Measurements from ENCODE around the gene IFIH1. TPM values are rescaled to one million over a fixed set of nuclear protein-coding genes. Genes with fewer than 3 reads are reported as not detected.

Gene IFIH1
- total and polyA plus RNA-seq, 2 experiments from 2014 or later: 1.2 to 2.5 TPM

DNA sequence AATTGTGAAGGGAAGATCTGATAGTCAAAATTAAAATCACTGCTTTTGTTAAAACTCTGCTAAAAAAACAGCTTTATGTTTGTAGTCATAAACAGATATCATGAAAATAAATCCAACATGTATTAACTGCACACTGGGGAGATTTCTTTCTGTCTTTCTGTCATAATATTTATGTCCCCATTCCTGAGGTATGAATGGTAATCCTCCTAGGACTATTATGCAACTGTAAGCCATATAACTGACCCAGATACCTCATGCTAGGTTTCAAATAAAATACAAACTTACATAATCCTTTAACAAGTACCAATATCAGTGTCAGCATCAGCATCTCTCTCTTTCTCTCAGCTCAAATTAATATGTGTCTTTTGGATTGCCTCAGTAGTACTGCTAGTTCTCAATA is 18.2 kb downstream of the IFIH1 start:
- ATAC-seq: no peak
- H3K4me2 ChIP-seq: no peak overlapping the region
- no peak overlapping the region for H3K27ac ChIP-seq (ENCODE audit: low read depth)
- H3K36me3 ChIP-seq (ENCODE audit: insufficient read depth): no peaks in the 10 kb centered on the region
- H3K4me1 Mint-ChIP-seq: peaks cover 5% of the 10 kb centered on the region; the same call in 2 of the 3 replicates
- no peaks in the 10 kb centered on the region for H4K20me1 ChIP-seq (replicated peaks; ENCODE audit: insufficient read depth)
- H3K4me3 Mint-ChIP-seq: no peak overlapping the region
- H3K36me3 Mint-ChIP-seq (ENCODE audit: low read depth): no peaks in the 10 kb centered on the region
- no peaks in the 10 kb centered on the region for H3K27me3 ChIP-seq (ENCODE audit: insufficient read depth)
- no peak overlapping the region for H3K27ac Mint-ChIP-seq
- H3K9me3 Mint-ChIP-seq: no peaks in the 10 kb centered on the region; the same call in 2 of the 3 replicates
- no peak for TF ChIP-seq NANOG (IDR thresholded peaks at IDR 0.05; ENCODE audit: borderline replicate concordance)
- TF ChIP-seq ZNF114 (CRISPR knock-in tag; IDR thresholded peaks at IDR 0.05): no peak
- TF ChIP-seq, protein P1, sequence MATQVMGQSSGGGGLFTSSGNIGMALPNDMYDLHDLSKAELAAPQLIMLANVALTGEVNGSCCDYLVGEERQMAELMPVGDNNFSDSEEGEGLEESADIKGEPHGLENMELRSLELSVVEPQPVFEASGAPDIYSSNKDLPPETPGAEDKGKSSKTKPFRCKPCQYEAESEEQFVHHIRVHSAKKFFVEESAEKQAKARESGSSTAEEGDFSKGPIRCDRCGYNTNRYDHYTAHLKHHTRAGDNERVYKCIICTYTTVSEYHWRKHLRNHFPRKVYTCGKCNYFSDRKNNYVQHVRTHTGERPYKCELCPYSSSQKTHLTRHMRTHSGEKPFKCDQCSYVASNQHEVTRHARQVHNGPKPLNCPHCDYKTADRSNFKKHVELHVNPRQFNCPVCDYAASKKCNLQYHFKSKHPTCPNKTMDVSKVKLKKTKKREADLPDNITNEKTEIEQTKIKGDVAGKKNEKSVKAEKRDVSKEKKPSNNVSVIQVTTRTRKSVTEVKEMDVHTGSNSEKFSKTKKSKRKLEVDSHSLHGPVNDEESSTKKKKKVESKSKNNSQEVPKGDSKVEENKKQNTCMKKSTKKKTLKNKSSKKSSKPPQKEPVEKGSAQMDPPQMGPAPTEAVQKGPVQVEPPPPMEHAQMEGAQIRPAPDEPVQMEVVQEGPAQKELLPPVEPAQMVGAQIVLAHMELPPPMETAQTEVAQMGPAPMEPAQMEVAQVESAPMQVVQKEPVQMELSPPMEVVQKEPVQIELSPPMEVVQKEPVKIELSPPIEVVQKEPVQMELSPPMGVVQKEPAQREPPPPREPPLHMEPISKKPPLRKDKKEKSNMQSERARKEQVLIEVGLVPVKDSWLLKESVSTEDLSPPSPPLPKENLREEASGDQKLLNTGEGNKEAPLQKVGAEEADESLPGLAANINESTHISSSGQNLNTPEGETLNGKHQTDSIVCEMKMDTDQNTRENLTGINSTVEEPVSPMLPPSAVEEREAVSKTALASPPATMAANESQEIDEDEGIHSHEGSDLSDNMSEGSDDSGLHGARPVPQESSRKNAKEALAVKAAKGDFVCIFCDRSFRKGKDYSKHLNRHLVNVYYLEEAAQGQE (IDR thresholded peaks at IDR 0.05; ENCODE audit: unreplicated experiment): no peak
- TF ChIP-seq, protein P2, sequence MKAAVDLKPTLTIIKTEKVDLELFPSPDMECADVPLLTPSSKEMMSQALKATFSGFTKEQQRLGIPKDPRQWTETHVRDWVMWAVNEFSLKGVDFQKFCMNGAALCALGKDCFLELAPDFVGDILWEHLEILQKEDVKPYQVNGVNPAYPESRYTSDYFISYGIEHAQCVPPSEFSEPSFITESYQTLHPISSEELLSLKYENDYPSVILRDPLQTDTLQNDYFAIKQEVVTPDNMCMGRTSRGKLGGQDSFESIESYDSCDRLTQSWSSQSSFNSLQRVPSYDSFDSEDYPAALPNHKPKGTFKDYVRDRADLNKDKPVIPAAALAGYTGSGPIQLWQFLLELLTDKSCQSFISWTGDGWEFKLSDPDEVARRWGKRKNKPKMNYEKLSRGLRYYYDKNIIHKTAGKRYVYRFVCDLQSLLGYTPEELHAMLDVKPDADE (IDR thresholded peaks at IDR 0.05): no peak
- no peak for TF ChIP-seq CREB1 (CRISPR knock-in tag; IDR thresholded peaks at IDR 0.05; ENCODE audit: low read depth)
- no peak for TF ChIP-seq POLR2AphosphoS5 (IDR thresholded peaks at IDR 0.05; ENCODE audit: low read depth)
- no peak for TF ChIP-seq JUNB (IDR thresholded peaks at IDR 0.05; ENCODE audit: unreplicated experiment)
- no peak for TF ChIP-seq ZNF331 (CRISPR knock-in tag; IDR thresholded peaks at IDR 0.05; ENCODE audit: low read depth)
- TF ChIP-seq EZH2 (IDR thresholded peaks at IDR 0.05; ENCODE audit: low read depth, unreplicated experiment): no peak
- no peak for TF ChIP-seq STAT1 (IDR thresholded peaks at IDR 0.05; ENCODE audit: unreplicated experiment)
- TF ChIP-seq, protein P3, sequence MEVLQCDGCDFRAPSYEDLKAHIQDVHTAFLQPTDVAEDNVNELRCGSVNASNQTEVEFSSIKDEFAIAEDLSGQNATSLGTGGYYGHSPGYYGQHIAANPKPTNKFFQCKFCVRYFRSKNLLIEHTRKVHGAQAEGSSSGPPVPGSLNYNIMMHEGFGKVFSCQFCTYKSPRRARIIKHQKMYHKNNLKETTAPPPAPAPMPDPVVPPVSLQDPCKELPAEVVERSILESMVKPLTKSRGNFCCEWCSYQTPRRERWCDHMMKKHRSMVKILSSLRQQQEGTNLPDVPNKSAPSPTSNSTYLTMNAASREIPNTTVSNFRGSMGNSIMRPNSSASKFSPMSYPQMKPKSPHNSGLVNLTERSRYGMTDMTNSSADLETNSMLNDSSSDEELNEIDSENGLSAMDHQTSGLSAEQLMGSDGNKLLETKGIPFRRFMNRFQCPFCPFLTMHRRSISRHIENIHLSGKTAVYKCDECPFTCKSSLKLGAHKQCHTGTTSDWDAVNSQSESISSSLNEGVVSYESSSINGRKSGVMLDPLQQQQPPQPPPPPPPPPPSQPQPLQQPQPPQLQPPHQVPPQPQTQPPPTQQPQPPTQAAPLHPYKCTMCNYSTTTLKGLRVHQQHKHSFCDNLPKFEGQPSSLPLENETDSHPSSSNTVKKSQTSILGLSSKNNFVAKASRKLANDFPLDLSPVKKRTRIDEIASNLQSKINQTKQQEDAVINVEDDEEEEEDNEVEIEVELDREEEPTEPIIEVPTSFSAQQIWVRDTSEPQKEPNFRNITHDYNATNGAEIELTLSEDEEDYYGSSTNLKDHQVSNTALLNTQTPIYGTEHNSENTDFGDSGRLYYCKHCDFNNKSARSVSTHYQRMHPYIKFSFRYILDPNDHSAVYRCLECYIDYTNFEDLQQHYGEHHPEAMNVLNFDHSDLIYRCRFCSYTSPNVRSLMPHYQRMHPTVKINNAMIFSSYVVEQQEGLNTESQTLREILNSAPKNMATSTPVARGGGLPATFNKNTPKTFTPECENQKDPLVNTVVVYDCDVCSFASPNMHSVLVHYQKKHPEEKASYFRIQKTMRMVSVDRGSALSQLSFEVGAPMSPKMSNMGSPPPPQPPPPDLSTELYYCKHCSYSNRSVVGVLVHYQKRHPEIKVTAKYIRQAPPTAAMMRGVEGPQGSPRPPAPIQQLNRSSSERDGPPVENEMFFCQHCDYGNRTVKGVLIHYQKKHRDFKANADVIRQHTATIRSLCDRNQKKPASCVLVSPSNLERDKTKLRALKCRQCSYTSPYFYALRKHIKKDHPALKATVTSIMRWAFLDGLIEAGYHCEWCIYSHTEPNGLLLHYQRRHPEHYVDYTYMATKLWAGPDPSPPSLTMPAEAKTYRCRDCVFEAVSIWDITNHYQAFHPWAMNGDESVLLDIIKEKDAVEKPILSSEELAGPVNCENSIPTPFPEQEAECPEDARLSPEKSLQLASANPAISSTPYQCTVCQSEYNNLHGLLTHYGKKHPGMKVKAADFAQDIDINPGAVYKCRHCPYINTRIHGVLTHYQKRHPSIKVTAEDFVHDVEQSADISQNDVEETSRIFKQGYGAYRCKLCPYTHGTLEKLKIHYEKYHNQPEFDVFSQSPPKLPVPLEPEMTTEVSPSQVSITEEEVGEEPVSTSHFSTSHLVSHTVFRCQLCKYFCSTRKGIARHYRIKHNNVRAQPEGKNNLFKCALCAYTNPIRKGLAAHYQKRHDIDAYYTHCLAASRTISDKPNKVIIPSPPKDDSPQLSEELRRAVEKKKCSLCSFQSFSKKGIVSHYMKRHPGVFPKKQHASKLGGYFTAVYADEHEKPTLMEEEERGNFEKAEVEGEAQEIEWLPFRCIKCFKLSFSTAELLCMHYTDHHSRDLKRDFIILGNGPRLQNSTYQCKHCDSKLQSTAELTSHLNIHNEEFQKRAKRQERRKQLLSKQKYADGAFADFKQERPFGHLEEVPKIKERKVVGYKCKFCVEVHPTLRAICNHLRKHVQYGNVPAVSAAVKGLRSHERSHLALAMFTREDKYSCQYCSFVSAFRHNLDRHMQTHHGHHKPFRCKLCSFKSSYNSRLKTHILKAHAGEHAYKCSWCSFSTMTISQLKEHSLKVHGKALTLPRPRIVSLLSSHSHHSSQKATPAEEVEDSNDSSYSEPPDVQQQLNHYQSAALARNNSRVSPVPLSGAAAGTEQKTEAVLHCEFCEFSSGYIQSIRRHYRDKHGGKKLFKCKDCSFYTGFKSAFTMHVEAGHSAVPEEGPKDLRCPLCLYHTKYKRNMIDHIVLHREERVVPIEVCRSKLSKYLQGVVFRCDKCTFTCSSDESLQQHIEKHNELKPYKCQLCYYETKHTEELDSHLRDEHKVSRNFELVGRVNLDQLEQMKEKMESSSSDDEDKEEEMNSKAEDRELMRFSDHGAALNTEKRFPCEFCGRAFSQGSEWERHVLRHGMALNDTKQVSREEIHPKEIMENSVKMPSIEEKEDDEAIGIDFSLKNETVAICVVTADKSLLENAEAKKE (CRISPR knock-in tag; IDR thresholded peaks at IDR 0.05): no peak
- TF ChIP-seq, protein P4, sequence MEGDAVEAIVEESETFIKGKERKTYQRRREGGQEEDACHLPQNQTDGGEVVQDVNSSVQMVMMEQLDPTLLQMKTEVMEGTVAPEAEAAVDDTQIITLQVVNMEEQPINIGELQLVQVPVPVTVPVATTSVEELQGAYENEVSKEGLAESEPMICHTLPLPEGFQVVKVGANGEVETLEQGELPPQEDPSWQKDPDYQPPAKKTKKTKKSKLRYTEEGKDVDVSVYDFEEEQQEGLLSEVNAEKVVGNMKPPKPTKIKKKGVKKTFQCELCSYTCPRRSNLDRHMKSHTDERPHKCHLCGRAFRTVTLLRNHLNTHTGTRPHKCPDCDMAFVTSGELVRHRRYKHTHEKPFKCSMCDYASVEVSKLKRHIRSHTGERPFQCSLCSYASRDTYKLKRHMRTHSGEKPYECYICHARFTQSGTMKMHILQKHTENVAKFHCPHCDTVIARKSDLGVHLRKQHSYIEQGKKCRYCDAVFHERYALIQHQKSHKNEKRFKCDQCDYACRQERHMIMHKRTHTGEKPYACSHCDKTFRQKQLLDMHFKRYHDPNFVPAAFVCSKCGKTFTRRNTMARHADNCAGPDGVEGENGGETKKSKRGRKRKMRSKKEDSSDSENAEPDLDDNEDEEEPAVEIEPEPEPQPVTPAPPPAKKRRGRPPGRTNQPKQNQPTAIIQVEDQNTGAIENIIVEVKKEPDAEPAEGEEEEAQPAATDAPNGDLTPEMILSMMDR (conservative IDR thresholded peaks at IDR 0.05; ENCODE audit: low read depth in 2 of 2): no peak
- TF ChIP-seq EZH2phosphoT487 (IDR thresholded peaks at IDR 0.05; ENCODE audit: unreplicated experiment): no peak
- H3K4me1 ChIP-seq (ENCODE audit: insufficient read depth): no peaks in the 10 kb centered on the region
- H3K79me2 ChIP-seq (replicated peaks; ENCODE audit: insufficient read depth): no peaks in the 10 kb centered on the region
- H3K4me3 ChIP-seq: no peak overlapping the region
- H2AFZ ChIP-seq: no peak overlapping the region
- H3F3A ChIP-seq (replicated peaks; ENCODE audit: low read depth): no peaks in the 10 kb centered on the region
- no peak for DNase-seq (ENCODE audit: low spot score)
- peaks cover 1% of the 10 kb centered on the region for H3K27me3 Mint-ChIP-seq (ENCODE audit: insufficient read depth, low read depth, poor library complexity)
- no peaks in the 10 kb centered on the region for H3K9me2 ChIP-seq (ENCODE audit: insufficient read depth)

All from GM23338 (cell line).